Measurements from ENCODE around the gene RCL1. TPM values are rescaled to one million over a fixed set of nuclear protein-coding genes. Genes with fewer than 3 reads are reported as not detected.

RCL1 gene
- total RNA-seq, 3 donors from 2014 or later: 41.3 to 111 (median 46.7) TPM

GRCh38 chr9:4831119-4831518, 38.4 kb downstream of the RCL1 start:
- Histone ChIP-seq H3K27ac (no peak overlapping the region), H3K4me3 (no peak overlapping the region), H3K4me1 (no peaks in the 10 kb centered on the region), H3K9me3 (no peaks in the 10 kb centered on the region), H3K36me3 (no peaks in the 10 kb centered on the region), H3K27me3 (no peaks in the 10 kb centered on the region)
- TF ChIP-seq CTCF (IDR thresholded peaks at IDR 0.05) (no peak), POLR2A (IDR thresholded peaks at IDR 0.05) (no peak), POLR2AphosphoS5 (IDR thresholded peaks at IDR 0.05) (no peak)
- intact Hi-C loops (cut with DNase I; ENCODE audit: low total_unique reads): loop anchor here (1.0 kb wide), 1 partner anchor 23 kb away; no protein-coding TSS in a partner anchor
- no peak for DNase-seq (ENCODE audit: low spot score in 2 of 2)

- intact Hi-C loops (cut with DNase I; ENCODE audit: low total_unique reads): loop anchor here (1.0 kb wide), 1 partner anchor 24 kb away; no protein-coding TSS in a partner anchor
- no peaks in the 10 kb centered on the region for H3K4me1 ChIP-seq
- no peak for TF ChIP-seq POLR2AphosphoS5 (IDR thresholded peaks at IDR 0.05)
- no peak for TF ChIP-seq POLR2A (IDR thresholded peaks at IDR 0.05)
- no peak for TF ChIP-seq CTCF (IDR thresholded peaks at IDR 0.05)
These were observed 39.2 kb downstream of the RCL1 start for GRCh38 chr9:4831944-4832343.

GRCh38 chr9:4832786-4833579, 40.2 kb downstream of the RCL1 start:
- no peaks in the 10 kb centered on the region for H3K27me3 ChIP-seq
- TF ChIP-seq CTCF (IDR thresholded peaks at IDR 0.05): no peak
- no peak for TF ChIP-seq POLR2A (IDR thresholded peaks at IDR 0.05)
- no peak for TF ChIP-seq POLR2AphosphoS5 (IDR thresholded peaks at IDR 0.05)
- H3K4me1 ChIP-seq: peaks cover 0 to 4% of the 10 kb centered on the region in 2 donors
- no peaks in the 10 kb centered on the region for H3K9me3 ChIP-seq
- DNase-seq (ENCODE audit: low spot score in 2 of 2): no peak
- intact Hi-C loops (cut with DNase I; ENCODE audit: low total_unique reads): no loop called here
- H3K4me3 ChIP-seq: no peak overlapping the region
- no peaks in the 10 kb centered on the region for H3K36me3 ChIP-seq
- H3K27ac ChIP-seq: no peak overlapping the region

More at GRCh38 chr9:4831944-4832343, 39.2 kb downstream of the RCL1 start:
- Histone ChIP-seq H3K27me3 (no peaks in the 10 kb centered on the region), H3K4me3 (no peak overlapping the region), H3K9me3 (no peaks in the 10 kb centered on the region), H3K27ac (no peak overlapping the region), H3K36me3 (no peaks in the 10 kb centered on the region)
- no peak for DNase-seq (ENCODE audit: low spot score in 2 of 2)

GRCh38 chr9:4833781-4834560, 41.2 kb downstream of the RCL1 start:
- TF ChIP-seq POLR2A (IDR thresholded peaks at IDR 0.05) (no peak), POLR2AphosphoS5 (IDR thresholded peaks at IDR 0.05) (no peak), CTCF (IDR thresholded peaks at IDR 0.05) (no peak)
- Histone ChIP-seq H3K27me3 (no peaks in the 10 kb centered on the region), H3K4me3 (no peak overlapping the region), H3K4me1 (peaks cover 0 to 4% of the 10 kb centered on the region in 2 donors), H3K27ac (no peak overlapping the region), H3K9me3 (no peaks in the 10 kb centered on the region), H3K36me3 (no peaks in the 10 kb centered on the region)
- no peak for DNase-seq (ENCODE audit: low spot score in 2 of 2)
- intact Hi-C loops (cut with DNase I; ENCODE audit: low total_unique reads): no loop called here

- Histone ChIP-seq H3K27me3 (no peaks in the 10 kb centered on the region), H3K9me3 (no peaks in the 10 kb centered on the region), H3K4me3 (no peak overlapping the region), H3K27ac (peak overlapping the region in 1 of 2 donors; percentile 29), H3K4me1 (peaks cover 0 to 4% of the 10 kb centered on the region in 2 donors), H3K36me3 (no peaks in the 10 kb centered on the region)
- no peak for DNase-seq (ENCODE audit: low spot score in 2 of 2)
- TF ChIP-seq POLR2AphosphoS5 (IDR thresholded peaks at IDR 0.05): no peak
- TF ChIP-seq CTCF (IDR thresholded peaks at IDR 0.05): no peak
- no peak for TF ChIP-seq POLR2A (IDR thresholded peaks at IDR 0.05)
- intact Hi-C loops (cut with DNase I; ENCODE audit: low total_unique reads): no loop called here
These were observed 43.9 kb downstream of the RCL1 start for GRCh38 chr9:4836676-4837075.
